ENCODE results near the gene DAD1.

DNA sequence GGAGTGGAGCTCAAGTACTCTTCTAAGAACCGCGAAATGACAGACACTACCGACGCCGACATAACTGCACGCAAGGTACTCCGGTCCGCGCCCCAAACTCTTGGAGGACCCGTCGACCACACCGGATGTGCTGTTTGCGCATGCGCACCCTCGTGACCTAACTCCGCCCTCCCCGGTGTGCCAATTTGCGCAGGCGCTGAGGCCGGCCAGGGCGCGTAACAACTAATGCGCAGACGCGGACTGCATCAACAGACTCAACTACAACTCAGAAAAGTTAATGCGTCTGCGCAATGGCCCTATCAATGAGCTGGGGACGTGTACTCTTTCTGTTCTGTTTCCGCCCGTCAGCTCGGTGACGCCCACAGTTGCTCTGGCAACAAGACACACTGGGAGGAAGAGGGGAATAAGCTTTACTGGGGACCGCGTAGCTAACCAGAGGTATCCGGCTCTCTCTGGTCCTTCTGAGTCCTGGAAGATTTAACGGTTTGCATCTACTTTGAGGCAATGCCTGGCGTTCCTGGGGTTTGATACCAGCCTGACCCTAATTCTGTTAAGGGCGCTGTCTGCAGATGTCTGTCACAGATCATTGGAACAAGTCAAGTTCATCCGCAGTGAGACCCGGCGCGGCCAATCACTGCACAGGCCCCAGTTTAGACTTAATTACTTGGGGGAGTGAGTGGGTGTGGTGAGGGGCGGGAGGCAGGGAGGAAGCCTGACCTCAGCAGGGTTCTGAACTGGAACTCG is at the start of gene DAD1:
- TF ChIP-seq, protein P1, sequence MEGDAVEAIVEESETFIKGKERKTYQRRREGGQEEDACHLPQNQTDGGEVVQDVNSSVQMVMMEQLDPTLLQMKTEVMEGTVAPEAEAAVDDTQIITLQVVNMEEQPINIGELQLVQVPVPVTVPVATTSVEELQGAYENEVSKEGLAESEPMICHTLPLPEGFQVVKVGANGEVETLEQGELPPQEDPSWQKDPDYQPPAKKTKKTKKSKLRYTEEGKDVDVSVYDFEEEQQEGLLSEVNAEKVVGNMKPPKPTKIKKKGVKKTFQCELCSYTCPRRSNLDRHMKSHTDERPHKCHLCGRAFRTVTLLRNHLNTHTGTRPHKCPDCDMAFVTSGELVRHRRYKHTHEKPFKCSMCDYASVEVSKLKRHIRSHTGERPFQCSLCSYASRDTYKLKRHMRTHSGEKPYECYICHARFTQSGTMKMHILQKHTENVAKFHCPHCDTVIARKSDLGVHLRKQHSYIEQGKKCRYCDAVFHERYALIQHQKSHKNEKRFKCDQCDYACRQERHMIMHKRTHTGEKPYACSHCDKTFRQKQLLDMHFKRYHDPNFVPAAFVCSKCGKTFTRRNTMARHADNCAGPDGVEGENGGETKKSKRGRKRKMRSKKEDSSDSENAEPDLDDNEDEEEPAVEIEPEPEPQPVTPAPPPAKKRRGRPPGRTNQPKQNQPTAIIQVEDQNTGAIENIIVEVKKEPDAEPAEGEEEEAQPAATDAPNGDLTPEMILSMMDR (tag by site-specific recombination; IDR thresholded peaks at IDR 0.05): no peak; the same call in 1 of the 2 replicates
- TF ChIP-seq ZBTB21 (tag by site-specific recombination; IDR thresholded peaks at IDR 0.05) (no peak), ZNF768 (tag by site-specific recombination; IDR thresholded peaks at IDR 0.05) (no peak), ZNF175 (tag by site-specific recombination; IDR thresholded peaks at IDR 0.05) (no peak), YY2 (tag by site-specific recombination; IDR thresholded peaks at IDR 0.05) (no peak), OVOL3 (tag by site-specific recombination; IDR thresholded peaks at IDR 0.05) (no peak), ZNF133 (tag by site-specific recombination; IDR thresholded peaks at IDR 0.05) (no peak), ZNF830 (tag by site-specific recombination; IDR thresholded peaks at IDR 0.05; ENCODE audit: low read depth) (no peak), ZNF23 (tag by site-specific recombination; IDR thresholded peaks at IDR 0.05; ENCODE audit: borderline replicate concordance) (no peak)
- TF ChIP-seq, protein P2, sequence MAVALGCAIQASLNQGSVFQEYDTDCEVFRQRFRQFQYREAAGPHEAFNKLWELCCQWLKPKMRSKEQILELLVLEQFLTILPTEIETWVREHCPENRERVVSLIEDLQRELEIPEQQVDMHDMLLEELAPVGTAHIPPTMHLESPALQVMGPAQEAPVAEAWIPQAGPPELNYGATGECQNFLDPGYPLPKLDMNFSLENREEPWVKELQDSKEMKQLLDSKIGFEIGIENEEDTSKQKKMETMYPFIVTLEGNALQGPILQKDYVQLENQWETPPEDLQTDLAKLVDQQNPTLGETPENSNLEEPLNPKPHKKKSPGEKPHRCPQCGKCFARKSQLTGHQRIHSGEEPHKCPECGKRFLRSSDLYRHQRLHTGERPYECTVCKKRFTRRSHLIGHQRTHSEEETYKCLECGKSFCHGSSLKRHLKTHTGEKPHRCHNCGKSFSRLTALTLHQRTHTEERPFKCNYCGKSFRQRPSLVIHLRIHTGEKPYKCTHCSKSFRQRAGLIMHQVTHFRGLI (tag by site-specific recombination; IDR thresholded peaks at IDR 0.05): no peak
- TF ChIP-seq, protein P3, sequence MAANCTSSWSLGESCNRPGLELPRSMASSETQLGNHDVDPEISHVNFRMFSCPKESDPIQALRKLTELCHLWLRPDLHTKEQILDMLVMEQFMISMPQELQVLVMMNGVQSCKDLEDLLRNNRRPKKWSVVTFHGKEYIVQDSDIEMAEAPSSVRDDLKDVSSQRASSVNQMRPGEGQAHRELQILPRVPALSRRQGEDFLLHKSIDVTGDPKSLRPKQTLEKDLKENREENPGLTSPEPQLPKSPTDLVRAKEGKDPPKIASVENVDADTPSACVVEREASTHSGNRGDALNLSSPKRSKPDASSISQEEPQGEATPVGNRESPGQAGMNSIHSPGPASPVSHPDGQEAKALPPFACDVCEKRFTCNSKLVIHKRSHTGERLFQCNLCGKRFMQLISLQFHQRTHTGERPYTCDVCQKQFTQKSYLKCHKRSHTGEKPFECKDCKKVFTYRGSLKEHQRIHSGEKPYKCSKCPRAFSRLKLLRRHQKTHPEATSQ (tag by site-specific recombination; IDR thresholded peaks at IDR 0.05): no peak
- TF ChIP-seq, protein P4, sequence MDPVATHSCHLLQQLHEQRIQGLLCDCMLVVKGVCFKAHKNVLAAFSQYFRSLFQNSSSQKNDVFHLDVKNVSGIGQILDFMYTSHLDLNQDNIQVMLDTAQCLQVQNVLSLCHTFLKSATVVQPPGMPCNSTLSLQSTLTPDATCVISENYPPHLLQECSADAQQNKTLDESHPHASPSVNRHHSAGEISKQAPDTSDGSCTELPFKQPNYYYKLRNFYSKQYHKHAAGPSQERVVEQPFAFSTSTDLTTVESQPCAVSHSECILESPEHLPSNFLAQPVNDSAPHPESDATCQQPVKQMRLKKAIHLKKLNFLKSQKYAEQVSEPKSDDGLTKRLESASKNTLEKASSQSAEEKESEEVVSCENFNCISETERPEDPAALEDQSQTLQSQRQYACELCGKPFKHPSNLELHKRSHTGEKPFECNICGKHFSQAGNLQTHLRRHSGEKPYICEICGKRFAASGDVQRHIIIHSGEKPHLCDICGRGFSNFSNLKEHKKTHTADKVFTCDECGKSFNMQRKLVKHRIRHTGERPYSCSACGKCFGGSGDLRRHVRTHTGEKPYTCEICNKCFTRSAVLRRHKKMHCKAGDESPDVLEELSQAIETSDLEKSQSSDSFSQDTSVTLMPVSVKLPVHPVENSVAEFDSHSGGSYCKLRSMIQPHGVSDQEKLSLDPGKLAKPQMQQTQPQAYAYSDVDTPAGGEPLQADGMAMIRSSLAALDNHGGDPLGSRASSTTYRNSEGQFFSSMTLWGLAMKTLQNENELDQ (tag by site-specific recombination; IDR thresholded peaks at IDR 0.05; ENCODE audit: low read depth): no peak
- TF ChIP-seq, protein P5, sequence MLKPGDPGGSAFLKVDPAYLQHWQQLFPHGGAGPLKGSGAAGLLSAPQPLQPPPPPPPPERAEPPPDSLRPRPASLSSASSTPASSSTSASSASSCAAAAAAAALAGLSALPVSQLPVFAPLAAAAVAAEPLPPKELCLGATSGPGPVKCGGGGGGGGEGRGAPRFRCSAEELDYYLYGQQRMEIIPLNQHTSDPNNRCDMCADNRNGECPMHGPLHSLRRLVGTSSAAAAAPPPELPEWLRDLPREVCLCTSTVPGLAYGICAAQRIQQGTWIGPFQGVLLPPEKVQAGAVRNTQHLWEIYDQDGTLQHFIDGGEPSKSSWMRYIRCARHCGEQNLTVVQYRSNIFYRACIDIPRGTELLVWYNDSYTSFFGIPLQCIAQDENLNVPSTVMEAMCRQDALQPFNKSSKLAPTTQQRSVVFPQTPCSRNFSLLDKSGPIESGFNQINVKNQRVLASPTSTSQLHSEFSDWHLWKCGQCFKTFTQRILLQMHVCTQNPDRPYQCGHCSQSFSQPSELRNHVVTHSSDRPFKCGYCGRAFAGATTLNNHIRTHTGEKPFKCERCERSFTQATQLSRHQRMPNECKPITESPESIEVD (tag by site-specific recombination; IDR thresholded peaks at IDR 0.05): no peak
